ENCODE data around the gene MRPL21. TPM values are rescaled to one million over a fixed set of nuclear protein-coding genes. Genes with fewer than 3 reads are reported as not detected.

MRPL21 gene
- total RNA-seq, 4 donors from 2014 or later = 9.0 to 121 (median 52.8) TPM

DNA sequence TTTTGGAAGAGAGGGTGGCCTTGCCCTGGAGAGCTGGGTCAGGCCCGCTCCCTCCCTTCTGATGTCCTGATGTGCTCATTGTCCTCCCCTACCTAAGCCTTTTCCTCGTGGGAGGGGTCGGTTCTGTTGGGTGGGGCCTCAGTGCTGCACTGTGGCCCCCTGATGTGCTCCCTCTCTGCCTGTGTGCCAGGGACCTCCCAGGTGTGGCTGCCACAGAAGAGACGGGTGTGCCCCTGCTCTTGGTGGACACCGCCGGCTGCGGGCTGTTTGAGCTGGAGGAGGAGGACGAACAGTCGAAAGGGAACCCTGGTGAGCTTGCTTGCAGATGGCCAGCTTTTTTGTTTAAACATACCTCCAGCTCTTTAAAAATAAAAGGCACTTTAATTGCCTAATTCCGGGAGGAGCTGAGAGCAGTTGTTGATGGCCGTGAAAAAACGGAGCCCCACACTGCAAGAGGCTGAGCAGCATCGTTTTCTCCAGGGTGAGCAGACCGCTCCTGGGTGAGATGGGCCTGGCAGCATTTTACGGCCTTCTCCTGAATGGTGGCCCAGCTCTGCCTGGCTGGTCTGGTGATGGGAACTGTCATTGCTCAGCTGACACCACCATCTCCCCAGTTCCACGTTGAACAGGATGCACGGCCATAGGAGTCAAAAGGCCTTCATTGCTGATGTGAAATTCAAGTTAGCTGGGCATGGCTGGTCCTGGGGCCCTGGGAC is 30.1 kb upstream of the MRPL21 start:
- TF ChIP-seq EP300 (IDR thresholded peaks at IDR 0.05; ENCODE audit: low read depth) (no peak), POLR2AphosphoS5 (IDR thresholded peaks at IDR 0.05) (no peak)
- TF ChIP-seq, protein P1, sequence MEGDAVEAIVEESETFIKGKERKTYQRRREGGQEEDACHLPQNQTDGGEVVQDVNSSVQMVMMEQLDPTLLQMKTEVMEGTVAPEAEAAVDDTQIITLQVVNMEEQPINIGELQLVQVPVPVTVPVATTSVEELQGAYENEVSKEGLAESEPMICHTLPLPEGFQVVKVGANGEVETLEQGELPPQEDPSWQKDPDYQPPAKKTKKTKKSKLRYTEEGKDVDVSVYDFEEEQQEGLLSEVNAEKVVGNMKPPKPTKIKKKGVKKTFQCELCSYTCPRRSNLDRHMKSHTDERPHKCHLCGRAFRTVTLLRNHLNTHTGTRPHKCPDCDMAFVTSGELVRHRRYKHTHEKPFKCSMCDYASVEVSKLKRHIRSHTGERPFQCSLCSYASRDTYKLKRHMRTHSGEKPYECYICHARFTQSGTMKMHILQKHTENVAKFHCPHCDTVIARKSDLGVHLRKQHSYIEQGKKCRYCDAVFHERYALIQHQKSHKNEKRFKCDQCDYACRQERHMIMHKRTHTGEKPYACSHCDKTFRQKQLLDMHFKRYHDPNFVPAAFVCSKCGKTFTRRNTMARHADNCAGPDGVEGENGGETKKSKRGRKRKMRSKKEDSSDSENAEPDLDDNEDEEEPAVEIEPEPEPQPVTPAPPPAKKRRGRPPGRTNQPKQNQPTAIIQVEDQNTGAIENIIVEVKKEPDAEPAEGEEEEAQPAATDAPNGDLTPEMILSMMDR (IDR thresholded peaks at IDR 0.05) = no peak
- Histone ChIP-seq H3K27ac (peak overlapping the region; percentile 53 to 83 (median 70)), H3K9me3 (no peaks in the 10 kb centered on the region), H3K27me3 (no peaks in the 10 kb centered on the region), H3K4me3 (no peak overlapping the region), H3K4me1 (peaks cover 0 to 4% (median 0%) of the 10 kb centered on the region in 4 donors), H3K36me3 (peaks cover 0 to 28% (median 8%) of the 10 kb centered on the region in 4 donors)
- DNase-seq = no peak
- in situ Hi-C loops (cut with MboI; ENCODE audit: low pct_ligation_motif_present in 1 of 4, low pct_unique_long_range_greater_than_20kb in 1 of 4, low sequenced_read_pairs in 3 of 4) (no loop called here), intact Hi-C loops (cut with DNase I; ENCODE audit: low total_unique reads) (no loop called here)
- 71 to 82% methylated on average over 5 to 17 of the region's 17 CpGs for WGBS, 2 donors (ENCODE audit: low coverage in 1 of 2)

- DNase-seq = no peak
- WGBS, 2 donors (ENCODE audit: low coverage in 1 of 2) = 95% methylated on average over 20 of the region's 24 CpGs; no CpG with 5 or more reads in 1 of the 2 donors
- H3K4me1 ChIP-seq = peaks cover 0 to 10% (median 5%) of the 10 kb centered on the region in 4 donors
- H3K27me3 ChIP-seq = no peaks in the 10 kb centered on the region
- TF ChIP-seq POLR2A (IDR thresholded peaks at IDR 0.05) (no peak), EP300 (IDR thresholded peaks at IDR 0.05; ENCODE audit: low read depth) (no peak), POLR2AphosphoS5 (IDR thresholded peaks at IDR 0.05) (no peak)
- TF ChIP-seq, protein P1 (IDR thresholded peaks at IDR 0.05) = no peak
- intact Hi-C loops (cut with DNase I; ENCODE audit: low total_unique reads) (no loop called here), in situ Hi-C loops (cut with MboI; ENCODE audit: low pct_ligation_motif_present in 1 of 4, low pct_unique_long_range_greater_than_20kb in 1 of 4, low sequenced_read_pairs in 3 of 4) (no loop called here)
- H3K36me3 ChIP-seq = peaks cover 0 to 28% (median 8%) of the 10 kb centered on the region in 4 donors
- H3K4me3 ChIP-seq = no peak overlapping the region
- H3K27ac ChIP-seq = peak overlapping the region; percentile 53 to 83 (median 70)
- no peaks in the 10 kb centered on the region for H3K9me3 ChIP-seq
Measured at GRCh38 chr11:68932933-68933577, 29.4 kb upstream of the MRPL21 start.

- DNase-seq = no peak
- no peaks in the 10 kb centered on the region for H3K27me3 ChIP-seq
- intact Hi-C loops (cut with DNase I; ENCODE audit: low total_unique reads) = no loop called here
- 85% methylated on average over 7 of the region's 7 CpGs; no CpG with 5 or more reads in 1 of the 2 donors for WGBS, 2 donors (ENCODE audit: low coverage in 1 of 2)
- no peak overlapping the region for H3K4me3 ChIP-seq
- in situ Hi-C loops (cut with MboI; ENCODE audit: low pct_ligation_motif_present in 1 of 4, low pct_unique_long_range_greater_than_20kb in 1 of 4, low sequenced_read_pairs in 3 of 4) = no loop called here
- H3K36me3 ChIP-seq = peaks cover 0 to 25% (median 8%) of the 10 kb centered on the region in 4 donors
- no peak for TF ChIP-seq POLR2AphosphoS5 (IDR thresholded peaks at IDR 0.05)
- no peak for TF ChIP-seq POLR2A (IDR thresholded peaks at IDR 0.05)
- no peak for TF ChIP-seq EP300 (IDR thresholded peaks at IDR 0.05; ENCODE audit: low read depth)
- TF ChIP-seq, protein P1 (IDR thresholded peaks at IDR 0.05) = no peak
- peak overlapping the region in 2 of 4 donors; percentile 53 to 83 for H3K27ac ChIP-seq
- H3K9me3 ChIP-seq = no peaks in the 10 kb centered on the region
- H3K4me1 ChIP-seq = peaks cover 0 to 14% (median 11%) of the 10 kb centered on the region in 4 donors
Measured at GRCh38 chr11:68932358-68932757, 28.7 kb upstream of the MRPL21 start.

DNA sequence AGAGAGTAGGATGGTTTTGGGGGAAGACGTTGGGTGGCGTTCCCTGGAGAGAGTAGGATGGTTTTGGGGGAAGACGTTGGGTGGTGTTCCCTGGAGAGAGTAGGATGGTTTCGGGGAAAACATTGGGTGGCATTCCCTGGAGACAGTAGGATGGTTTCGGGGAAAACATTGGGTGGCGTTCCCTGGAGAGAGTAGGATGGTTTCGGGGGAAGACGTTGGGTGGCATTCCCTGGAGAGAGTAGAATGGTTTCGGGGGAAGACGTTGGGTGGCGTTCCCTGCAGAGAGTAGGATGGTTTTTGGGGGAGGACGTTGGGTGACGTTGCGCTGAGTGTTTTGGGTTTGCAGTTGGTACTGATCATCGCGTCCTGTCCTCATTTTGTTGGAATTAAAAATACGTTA is 28.3 kb upstream of the MRPL21 start:
- H3K9me3 ChIP-seq = no peaks in the 10 kb centered on the region
- intact Hi-C loops (cut with DNase I; ENCODE audit: low total_unique reads) = no loop called here
- peaks cover 0 to 18% (median 11%) of the 10 kb centered on the region in 4 donors for H3K4me1 ChIP-seq
- H3K4me3 ChIP-seq = no peak overlapping the region
- TF ChIP-seq, protein P1 (IDR thresholded peaks at IDR 0.05) = no peak
- no peak for TF ChIP-seq EP300 (IDR thresholded peaks at IDR 0.05; ENCODE audit: low read depth)
- no peak for DNase-seq
- WGBS, 2 donors (ENCODE audit: low coverage in 1 of 2) = 89 to 91% methylated on average over 17 of the region's 17 CpGs
- in situ Hi-C loops (cut with MboI; ENCODE audit: low pct_ligation_motif_present in 1 of 4, low pct_unique_long_range_greater_than_20kb in 1 of 4, low sequenced_read_pairs in 3 of 4) = no loop called here
- H3K27ac ChIP-seq = peak overlapping the region in 1 of 4 donors; percentile 83
- H3K27me3 ChIP-seq = no peaks in the 10 kb centered on the region
- H3K36me3 ChIP-seq = peaks cover 0 to 22% (median 8%) of the 10 kb centered on the region in 4 donors
